SJCRH30 (cell line): ENCODE results near the gene ATXN10. TPM values are rescaled to one million over a fixed set of nuclear protein-coding genes. Genes with fewer than 3 reads are reported as not detected.
"Not testable (repeated sequence)": the region's sequence is repeated elsewhere in the genome, so short reads cannot be mapped to it uniquely, and the experiment has no call there.

Source experiments
- DNase-seq, 2 experiments: peaks; one replicate each; pipeline ENCODE4 v3.0.0-alpha.2; 2015 to 2020
- H3K27ac ChIP-seq: fragments of 250-450 bp; sonication (Bioruptor Pico); 2 replicates; pipeline ENCODE4 v1.5.1; 2020; ENCODE audit warnings: mild to moderate bottlenecking, moderate library complexity
- H3K27me3 ChIP-seq: fragments of 250-450 bp; sonication (Bioruptor Pico); 2 replicates; pipeline ENCODE4 v1.5.1; 2020; ENCODE audit warnings: mild to moderate bottlenecking, moderate library complexity
- H3K36me3 ChIP-seq: fragments of 250-450 bp; sonication (Bioruptor Pico); 2 replicates; pipeline ENCODE4 v1.5.1; 2020; ENCODE audit warnings: mild to moderate bottlenecking, moderate library complexity
- H3K4me1 ChIP-seq: fragments of 250-450 bp; sonication (Bioruptor Pico); 2 replicates; pipeline ENCODE4 v1.5.1; 2020; ENCODE audit warnings: mild to moderate bottlenecking, moderate library complexity
- H3K4me3 ChIP-seq: fragments of 250-450 bp; sonication (Bioruptor Pico); 2 replicates; pipeline ENCODE4 v1.5.1; 2020; ENCODE audit warnings: mild to moderate bottlenecking, moderate library complexity
- H3K9me3 ChIP-seq: fragments of 250-450 bp; sonication (Bioruptor Pico); replicated peaks from 2 replicates; pipeline ENCODE4 v1.5.1; 2020; ENCODE audit warnings: mild to moderate bottlenecking, moderate library complexity
- total RNA-seq: library from RNA; depleted of rRNA; stranded (reverse); fragments of >200 nt; shearing (Covaris generic); gene quantifications from 2 replicates; pipeline ENCODE4 v1.2.3, GENCODE V29; 2014

Gene ATXN10
- total RNA-seq, 1 experiment from 2014 or later, result 38.4 TPM

- Histone ChIP-seq H3K4me1 (no peaks in the 10 kb centered on the region), H3K4me3 (no peak overlapping the region), H3K27me3 (no peaks in the 10 kb centered on the region), H3K9me3 (no peaks in the 10 kb centered on the region), H3K36me3 (peaks cover 6% of the 10 kb centered on the region; the same call in 1 of the 2 replicates), H3K27ac (no peak overlapping the region)
- no peak for DNase-seq
Observed at GRCh38 chr22:45680932-45681700, 9.5 kb downstream of the ATXN10 start.

- DNase-seq, result no peak
- Histone ChIP-seq H3K36me3 (no peaks in the 10 kb centered on the region), H3K27ac (no peak overlapping the region), H3K4me3 (no peak overlapping the region), H3K27me3 (no peaks in the 10 kb centered on the region), H3K9me3 (no peaks in the 10 kb centered on the region), H3K4me1 (no peaks in the 10 kb centered on the region)
Observed at GRCh38 chr22:45682064-45682463, 10.4 kb downstream of the ATXN10 start.

- not testable (repeated sequence) for H3K36me3 ChIP-seq, H3K27ac ChIP-seq, DNase-seq, H3K9me3 ChIP-seq, H3K4me3 ChIP-seq, H3K27me3 ChIP-seq, H3K4me1 ChIP-seq
Observed at GRCh38 chr22:45682773-45683172, 11.1 kb downstream of the ATXN10 start.

GRCh38 chr22:45683248-45683647, 11.6 kb downstream of the ATXN10 start:
- Histone ChIP-seq H3K27ac (no peak overlapping the region), H3K9me3 (no peaks in the 10 kb centered on the region), H3K4me1 (no peaks in the 10 kb centered on the region), H3K36me3 (no peaks in the 10 kb centered on the region), H3K27me3 (no peaks in the 10 kb centered on the region), H3K4me3 (no peak overlapping the region)
- no peak for DNase-seq

GRCh38 chr22:45683680-45684079, 12.0 kb downstream of the ATXN10 start:
- H3K4me1 ChIP-seq, result no peaks in the 10 kb centered on the region
- no peaks in the 10 kb centered on the region for H3K36me3 ChIP-seq
- no peaks in the 10 kb centered on the region for H3K27me3 ChIP-seq
- no peak overlapping the region for H3K27ac ChIP-seq
- H3K9me3 ChIP-seq, result no peaks in the 10 kb centered on the region
- no peak overlapping the region for H3K4me3 ChIP-seq
- no peak for DNase-seq

- DNase-seq, result no peak
- H3K27ac ChIP-seq, result no peak overlapping the region
Observed at GRCh38 chr22:45684169-45684568, 12.5 kb downstream of the ATXN10 start.

GRCh38 chr22:45684752-45685574, 13.3 kb downstream of the ATXN10 start:
- H3K4me3 ChIP-seq, result no peak overlapping the region
- no peaks in the 10 kb centered on the region for H3K27me3 ChIP-seq
- DNase-seq, result no peak
- H3K27ac ChIP-seq, result no peak overlapping the region
- H3K9me3 ChIP-seq, result no peaks in the 10 kb centered on the region
- no peaks in the 10 kb centered on the region for H3K36me3 ChIP-seq
- no peaks in the 10 kb centered on the region for H3K4me1 ChIP-seq

More at GRCh38 chr22:45684169-45684568, 12.5 kb downstream of the ATXN10 start:
- H3K4me3 ChIP-seq, result no peak overlapping the region
- no peaks in the 10 kb centered on the region for H3K27me3 ChIP-seq
- H3K4me1 ChIP-seq, result no peaks in the 10 kb centered on the region
- H3K36me3 ChIP-seq, result no peaks in the 10 kb centered on the region
- no peaks in the 10 kb centered on the region for H3K9me3 ChIP-seq

GRCh38 chr22:45686004-45686403, 14.4 kb downstream of the ATXN10 start:
- H3K4me3 ChIP-seq, result no peak overlapping the region
- H3K27ac ChIP-seq, result no peak overlapping the region
- DNase-seq, result no peak
- H3K4me1 ChIP-seq, result no peaks in the 10 kb centered on the region
- no peaks in the 10 kb centered on the region for H3K36me3 ChIP-seq
- no peaks in the 10 kb centered on the region for H3K27me3 ChIP-seq
- no peaks in the 10 kb centered on the region for H3K9me3 ChIP-seq

GRCh38 chr22:45686836-45687235, 15.2 kb downstream of the ATXN10 start:
- no peak overlapping the region for H3K27ac ChIP-seq

DNA sequence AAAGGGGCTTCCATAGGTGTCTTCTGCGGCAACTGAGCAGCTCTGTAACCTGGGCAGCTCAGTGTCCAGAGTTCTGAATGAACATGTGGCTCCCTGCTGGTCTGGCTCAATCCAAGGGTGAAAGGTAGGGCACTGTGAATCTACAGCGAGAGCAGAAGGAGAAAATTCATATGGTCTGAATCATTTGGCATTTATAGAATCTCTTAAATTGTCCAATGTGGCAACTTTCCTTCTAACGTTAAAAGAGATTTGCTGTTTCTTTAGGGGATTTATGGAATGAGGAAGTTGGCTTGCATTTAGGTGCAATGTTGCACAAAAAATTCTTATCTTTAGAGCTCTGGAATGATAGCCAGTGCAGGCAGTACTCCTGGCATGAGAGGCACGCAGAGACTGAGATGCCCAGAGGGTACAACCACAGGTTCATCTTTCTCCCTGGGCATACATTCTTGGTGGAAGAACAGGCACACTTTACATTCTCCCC, 17.0 kb downstream of the ATXN10 start:
- Histone ChIP-seq H3K36me3 (peaks cover 8% of the 10 kb centered on the region), H3K4me1 (no peaks in the 10 kb centered on the region), H3K27ac (no peak overlapping the region), H3K27me3 (no peaks in the 10 kb centered on the region), H3K9me3 (no peaks in the 10 kb centered on the region), H3K4me3 (no peak overlapping the region)
- no peak for DNase-seq

More at GRCh38 chr22:45686836-45687235, 15.2 kb downstream of the ATXN10 start:
- H3K4me1 ChIP-seq, result no peaks in the 10 kb centered on the region
- H3K4me3 ChIP-seq, result no peak overlapping the region
- no peaks in the 10 kb centered on the region for H3K9me3 ChIP-seq
- no peaks in the 10 kb centered on the region for H3K27me3 ChIP-seq
- no peaks in the 10 kb centered on the region for H3K36me3 ChIP-seq
- DNase-seq, result no peak

GRCh38 chr22:45689211-45689610, 17.6 kb downstream of the ATXN10 start:
- Histone ChIP-seq H3K4me3 (no peak overlapping the region), H3K4me1 (no peaks in the 10 kb centered on the region), H3K36me3 (peaks cover 8% of the 10 kb centered on the region), H3K27me3 (no peaks in the 10 kb centered on the region), H3K9me3 (no peaks in the 10 kb centered on the region), H3K27ac (no peak overlapping the region)
- DNase-seq, result no peak

- Histone ChIP-seq H3K27ac (no peak overlapping the region), H3K4me1 (no peaks in the 10 kb centered on the region), H3K27me3 (no peaks in the 10 kb centered on the region), H3K9me3 (no peaks in the 10 kb centered on the region), H3K36me3 (peaks cover 8% of the 10 kb centered on the region), H3K4me3 (no peak overlapping the region)
- no peak for DNase-seq
Observed at GRCh38 chr22:45690008-45690407, 18.4 kb downstream of the ATXN10 start.

GRCh38 chr22:45692549-45692948, 20.9 kb downstream of the ATXN10 start:
- Histone ChIP-seq H3K4me1 (no peaks in the 10 kb centered on the region), H3K9me3 (no peaks in the 10 kb centered on the region), H3K4me3 (no peak overlapping the region), H3K36me3 (peaks cover 8% of the 10 kb centered on the region), H3K27ac (no peak overlapping the region), H3K27me3 (no peaks in the 10 kb centered on the region)
- DNase-seq, result no peak

- Histone ChIP-seq H3K27me3 (no peaks in the 10 kb centered on the region), H3K4me1 (no peaks in the 10 kb centered on the region), H3K9me3 (no peaks in the 10 kb centered on the region), H3K4me3 (no peak overlapping the region), H3K36me3 (peaks cover 8% of the 10 kb centered on the region), H3K27ac (no peak overlapping the region)
- no peak for DNase-seq
Observed at GRCh38 chr22:45693835-45694234, 22.2 kb downstream of the ATXN10 start.

GRCh38 chr22:45696227-45696626, 24.6 kb downstream of the ATXN10 start:
- Histone ChIP-seq H3K4me3 (no peak overlapping the region), H3K4me1 (no peaks in the 10 kb centered on the region), H3K9me3 (no peaks in the 10 kb centered on the region), H3K27ac (no peak overlapping the region), H3K27me3 (no peaks in the 10 kb centered on the region), H3K36me3 (peaks cover 14% of the 10 kb centered on the region)
- no peak for DNase-seq
